ENCODE data around the gene PASD1.
"Not testable (repeated sequence)": the region's sequence is repeated elsewhere in the genome, so short reads cannot be mapped to it uniquely, and the experiment has no call there.

PASD1 gene

DNA sequence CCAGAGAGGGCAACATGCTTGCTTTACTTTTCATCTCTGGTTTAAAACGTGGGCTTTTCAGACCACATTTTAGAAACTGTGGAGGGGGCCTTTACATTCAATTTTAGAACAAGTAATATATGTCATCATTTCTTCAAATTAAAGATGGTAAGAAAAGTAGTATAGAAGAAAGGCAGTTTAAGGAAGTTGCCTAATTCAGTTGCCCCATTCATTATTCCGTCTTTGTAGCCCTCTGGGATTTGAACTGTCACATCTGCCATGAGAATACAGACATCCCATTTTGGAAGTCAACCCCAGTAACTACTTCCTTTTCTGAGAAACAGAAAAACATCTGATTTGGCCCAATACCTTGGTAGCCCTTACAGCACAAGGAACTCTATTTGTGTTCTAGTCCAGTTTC, 61.2 kb downstream of the PASD1 start:
- no peak for DNase-seq

GRCh38 chrX:151631822-151632221, 68.3 kb downstream of the PASD1 start:
- DNase-seq = no peak

DNA sequence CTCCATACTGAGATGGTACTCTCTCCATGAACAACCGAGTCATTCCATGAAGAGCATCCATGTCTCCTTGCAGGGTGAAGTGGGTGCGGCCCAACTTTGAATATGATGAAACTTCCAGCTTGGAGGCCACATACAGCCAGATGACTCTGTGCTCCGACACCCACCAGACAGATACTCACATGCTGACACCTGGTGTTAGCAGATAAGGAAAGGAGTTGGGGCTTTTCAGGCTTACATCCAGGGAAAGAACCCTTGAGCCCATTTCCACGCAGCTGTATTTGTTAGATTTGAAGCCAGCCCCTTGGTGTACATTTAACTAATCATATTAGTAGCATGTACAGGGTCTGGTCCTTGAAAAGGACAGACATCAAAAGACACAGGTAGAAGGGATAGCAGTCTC, 69.7 kb downstream of the PASD1 start:
- no peak for DNase-seq

GRCh38 chrX:151634937-151635336, 71.5 kb downstream of the PASD1 start:
- DNase-seq = no peak

- no peak for DNase-seq
Observed at GRCh38 chrX:151641564-151641963, 78.1 kb downstream of the PASD1 start.

- DNase-seq = no peak
Observed at GRCh38 chrX:151675121-151675746, 111.8 kb downstream of the PASD1 start.

- no peak for DNase-seq
Observed at GRCh38 chrX:151676196-151676595, 112.7 kb downstream of the PASD1 start.

DNA sequence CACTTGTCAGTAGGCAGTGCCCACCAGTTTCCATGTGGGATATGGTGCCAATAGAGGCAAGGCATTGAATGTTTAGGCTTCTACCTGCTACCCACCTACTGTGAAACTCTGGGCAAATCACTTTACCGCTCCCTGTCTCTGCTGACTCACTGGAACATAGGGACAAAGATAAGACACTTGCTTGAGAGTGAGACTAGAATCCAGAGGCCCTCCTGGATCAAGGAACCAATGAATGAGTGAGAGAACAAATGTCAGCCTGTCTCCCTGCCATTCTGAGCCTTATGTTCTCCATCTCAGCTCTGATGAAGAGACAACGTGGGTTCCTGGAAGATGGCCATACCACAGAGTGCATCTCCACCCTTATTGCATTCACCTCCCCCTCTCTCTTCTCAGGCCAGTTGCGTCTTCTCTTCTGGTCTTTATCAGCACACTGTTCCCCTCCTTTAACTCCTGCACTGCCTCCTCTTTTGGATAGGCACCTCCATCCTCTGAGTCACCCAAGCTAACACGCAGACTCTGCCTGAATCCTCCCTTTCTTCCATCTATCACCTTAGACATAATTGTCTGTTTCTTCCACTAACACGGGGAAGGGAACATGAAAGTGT, 116.4 kb downstream of the PASD1 start:
- no peak for DNase-seq

DNA sequence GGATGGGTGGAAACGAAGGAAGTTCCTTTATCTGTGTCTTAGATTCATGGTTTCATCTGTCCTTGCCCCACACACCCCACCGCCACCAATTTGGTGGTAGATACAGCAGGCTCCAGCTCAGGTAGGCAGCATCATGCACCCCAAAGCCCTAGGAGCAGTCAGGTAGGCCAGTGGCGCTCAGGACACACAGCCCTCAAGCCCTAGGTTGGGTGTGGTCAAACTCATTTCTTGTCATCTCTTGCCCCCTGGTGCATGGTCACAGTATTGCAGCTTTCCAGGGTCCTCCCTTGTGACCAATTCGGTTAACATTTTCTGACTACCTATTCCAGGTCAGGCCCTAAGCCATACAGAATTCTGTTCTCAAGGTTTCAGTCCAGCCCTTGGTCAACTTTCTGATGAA, 117.3 kb downstream of the PASD1 start:
- DNase-seq = peak; percentile 50

GRCh38 chrX:151687635-151688034, 124.2 kb downstream of the PASD1 start:
- DNase-seq = no peak

DNA sequence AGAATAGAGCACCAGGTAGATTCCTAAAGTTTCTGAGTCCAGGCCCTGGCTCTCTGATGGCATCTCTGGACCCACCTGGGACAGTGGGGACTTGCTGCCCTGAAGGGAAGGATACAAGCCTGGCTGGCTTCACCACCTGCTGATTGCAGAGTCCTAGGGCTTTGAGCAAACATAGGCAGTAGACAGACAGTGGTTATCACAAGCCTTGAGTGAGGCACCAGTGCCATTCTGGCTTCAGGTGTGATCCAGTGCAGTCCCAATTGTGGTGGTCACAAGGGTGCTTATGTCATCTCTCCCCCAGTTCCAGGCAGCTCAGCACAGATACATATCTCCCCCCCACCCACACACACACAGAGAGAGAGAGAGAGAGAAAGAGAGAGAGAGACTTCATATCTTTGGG, 125.2 kb downstream of the PASD1 start:
- DNase-seq = no peak

- no peak for DNase-seq
Observed at GRCh38 chrX:151692825-151693224, 129.3 kb downstream of the PASD1 start.

- DNase-seq = no peak
Observed at GRCh38 chrX:151694121-151694520, 130.6 kb downstream of the PASD1 start.

GRCh38 chrX:151694661-151695582, 131.4 kb downstream of the PASD1 start, which contains the start of gene PRRG3:
TSS of gene PRRG3 (plus strand) at chrX:151695458. CDS start at chrX:151698815, 3,357 bp downstream.
- no peak for DNase-seq

DNA sequence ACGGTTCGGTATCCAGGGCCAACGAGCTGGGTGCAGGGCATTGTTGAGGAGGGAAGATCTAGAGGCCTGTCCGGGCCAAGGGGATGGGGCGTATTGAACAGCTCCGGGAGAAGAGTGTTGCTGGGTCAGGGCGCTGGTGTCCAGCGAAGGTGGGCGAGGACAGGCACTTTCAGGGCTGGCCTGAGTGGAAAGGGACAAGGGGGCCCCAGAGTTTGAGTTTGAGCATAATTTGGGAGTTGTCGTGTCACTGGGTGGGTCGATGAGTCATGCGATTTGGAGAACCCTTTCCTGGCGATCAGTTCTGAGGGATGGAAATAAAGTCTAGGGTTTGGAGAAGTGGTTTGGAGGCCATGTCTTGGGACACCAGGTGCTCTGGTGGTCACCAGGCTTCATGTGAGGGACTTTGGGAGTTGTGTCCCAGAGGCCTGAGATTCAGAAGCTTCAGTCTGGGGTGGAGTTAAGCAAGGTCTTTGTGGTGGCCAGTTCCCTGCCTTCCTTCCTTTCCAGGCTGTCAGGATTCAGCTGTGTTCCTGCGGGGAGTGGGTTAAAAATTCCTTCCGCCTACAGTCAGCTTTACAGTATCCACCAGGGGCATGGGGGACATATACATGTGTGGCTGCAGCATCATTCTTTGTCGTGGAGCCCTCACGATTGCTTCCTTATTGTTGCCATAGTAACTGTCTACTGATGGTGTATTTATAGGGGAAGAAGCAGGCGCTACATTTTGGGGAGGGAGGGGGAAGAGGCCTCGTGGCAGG, 132.3 kb downstream of the PASD1 start:
- DNase-seq = no peak

GRCh38 chrX:151697082-151697481, 133.6 kb downstream of the PASD1 start:
- DNase-seq = not testable (repeated sequence)

- no peak for DNase-seq
Observed at GRCh38 chrX:151697522-151697921, 134.0 kb downstream of the PASD1 start.

DNA sequence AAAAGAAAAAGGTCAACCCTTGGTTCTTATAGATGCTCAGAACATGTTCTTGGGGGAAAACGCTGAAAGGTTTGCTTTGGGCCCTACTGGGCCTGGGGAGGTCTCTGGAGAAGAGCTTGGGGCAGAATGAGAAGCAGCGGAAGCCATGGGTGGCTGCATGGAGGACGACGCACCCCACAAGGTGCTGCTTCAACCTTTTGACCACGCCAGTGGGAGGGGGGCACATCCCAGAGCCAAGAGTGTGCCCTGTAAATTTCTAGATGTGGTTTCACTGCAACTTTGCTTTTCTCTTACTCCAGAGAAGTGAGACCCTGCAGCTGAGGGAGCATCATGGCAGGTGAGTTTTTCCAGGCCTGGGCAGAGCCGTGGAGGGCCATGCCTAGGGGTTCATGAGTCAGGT, 135.0 kb downstream of the PASD1 start:
- no peak for DNase-seq

- DNase-seq = no peak
Observed at GRCh38 chrX:151699746-151700145, 136.3 kb downstream of the PASD1 start.

DNA sequence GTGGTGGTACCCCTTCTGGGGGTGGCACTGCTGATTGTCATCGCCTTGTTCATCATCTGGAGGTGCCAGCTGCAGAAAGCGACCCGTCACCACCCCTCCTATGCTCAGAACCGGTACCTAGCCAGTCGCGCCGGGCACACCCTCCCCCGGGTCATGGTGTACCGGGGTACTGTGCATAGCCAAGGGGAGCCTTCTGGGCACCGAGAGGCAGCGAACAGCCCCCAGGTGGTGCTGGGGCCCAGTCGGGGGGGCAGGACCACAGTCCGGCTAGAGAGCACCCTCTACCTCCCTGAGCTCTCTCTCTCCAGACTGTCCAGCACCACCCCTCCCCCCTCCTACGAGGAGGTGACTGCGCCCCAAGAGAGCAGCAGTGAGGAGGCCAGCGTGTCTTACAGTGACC, 137.1 kb downstream of the PASD1 start:
- DNase-seq = no peak

DNA sequence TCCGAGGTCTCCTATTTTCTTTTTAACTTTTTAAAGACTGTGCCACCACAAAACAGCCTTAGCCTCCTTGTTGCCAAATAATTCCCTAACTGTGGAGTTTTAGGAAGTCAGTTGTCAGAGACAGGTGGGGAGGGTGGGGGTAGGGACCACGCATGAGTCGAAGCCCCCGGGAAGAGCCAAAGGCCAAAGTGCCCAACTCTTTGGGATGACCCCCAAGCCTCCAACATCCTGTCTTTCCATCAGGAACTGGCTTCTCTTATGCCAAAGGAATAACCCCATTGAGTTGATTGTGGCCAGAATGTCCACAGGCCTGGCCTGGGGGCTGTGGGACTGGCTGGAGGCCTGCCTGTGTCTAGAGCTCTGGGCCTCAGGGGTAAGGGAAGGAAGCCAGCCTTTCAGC, 137.6 kb downstream of the PASD1 start:
- no peak for DNase-seq

DNA sequence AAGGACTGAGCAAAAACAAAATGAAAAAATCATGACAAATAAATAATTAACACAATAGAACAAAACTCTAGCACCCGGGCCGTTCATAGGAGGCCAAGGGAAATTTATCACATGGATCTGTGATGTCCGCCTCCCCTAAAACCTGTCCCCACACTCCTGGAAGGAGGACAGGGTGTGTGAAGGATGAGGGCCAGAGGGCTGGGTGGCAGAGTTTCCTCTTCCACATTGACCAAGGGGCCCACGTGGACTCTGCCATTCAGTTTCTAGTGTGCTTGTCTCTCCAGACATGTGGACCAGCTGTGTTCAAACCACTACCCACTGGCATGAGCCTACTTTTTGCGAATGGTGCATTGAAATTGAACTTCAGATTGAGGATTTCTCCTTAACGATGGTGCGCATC, 138.1 kb downstream of the PASD1 start:
- DNase-seq = no peak

All from stimulated activated CD4-positive, alpha-beta T cell treated with anti-CD3 and anti-CD28 coated beads, Interleukin-12 subunit alpha, Interleukin-12 subunit beta, amount 100 ng/mL, for 4 hours (primary cell).